Glutamatergic neuron (in vitro differentiated cells): ENCODE results near the gene NDUFAF3. TPM values are rescaled to one million over a fixed set of nuclear protein-coding genes. Genes with fewer than 3 reads are reported as not detected.

Experiments used
- DNase-seq: peaks from one replicate; pipeline ENCODE4 v3.0.0; 2022
- H3K27ac Mint-ChIP-seq: one replicate; pipeline ENCODE4 v1.8.0; 2020; ENCODE audit warnings: mild to moderate bottlenecking, mixed read lengths, inconsistent platforms; ENCODE audit not compliant: unreplicated experiment
- H3K27me3 Mint-ChIP-seq: one replicate; pipeline ENCODE4 v1.8.0; 2020; ENCODE audit warnings: mild to moderate bottlenecking, moderate library complexity, mixed read lengths, inconsistent platforms; ENCODE audit not compliant: unreplicated experiment
- H3K36me3 Mint-ChIP-seq: one replicate; pipeline ENCODE4 v1.8.0; 2020; ENCODE audit warnings: mild to moderate bottlenecking, mixed read lengths, inconsistent platforms; ENCODE audit not compliant: unreplicated experiment
- H3K4me1 Mint-ChIP-seq: one replicate; pipeline ENCODE4 v1.8.0; 2020; ENCODE audit warnings: mild to moderate bottlenecking, low read depth, mixed read lengths, inconsistent platforms; ENCODE audit not compliant: unreplicated experiment
- H3K4me3 Mint-ChIP-seq: one replicate; pipeline ENCODE4 v1.8.0; 2020; ENCODE audit warnings: mild to moderate bottlenecking, mixed read lengths, inconsistent platforms; ENCODE audit not compliant: unreplicated experiment
- H3K9me3 Mint-ChIP-seq: one replicate; pipeline ENCODE4 v1.8.0; 2020; ENCODE audit warnings: mild to moderate bottlenecking, moderate library complexity, mixed read lengths, inconsistent platforms; ENCODE audit not compliant: unreplicated experiment
- total RNA-seq: library from RNA; stranded (reverse); fragmentation: NEBNext Ultra II Directional; extraction: Animal tissue kit (Norgen Biotek cat#: 25700); gene quantifications from one replicate; pipeline ENCODE4 v1.2.1, GENCODE V29; 2021; ENCODE audit not compliant: unreplicated experiment
- TF ChIP-seq, protein P1 (sequence below): fragments of 200-600 bp; sonication (generic); IDR thresholded peaks from one replicate; pipeline ENCODE4 v1.5.0; 2021; ENCODE audit not compliant: partially characterized antibody, unreplicated experiment

Gene NDUFAF3
- total RNA-seq, 1 donor from 2014 or later: 50.6 TPM

DNA sequence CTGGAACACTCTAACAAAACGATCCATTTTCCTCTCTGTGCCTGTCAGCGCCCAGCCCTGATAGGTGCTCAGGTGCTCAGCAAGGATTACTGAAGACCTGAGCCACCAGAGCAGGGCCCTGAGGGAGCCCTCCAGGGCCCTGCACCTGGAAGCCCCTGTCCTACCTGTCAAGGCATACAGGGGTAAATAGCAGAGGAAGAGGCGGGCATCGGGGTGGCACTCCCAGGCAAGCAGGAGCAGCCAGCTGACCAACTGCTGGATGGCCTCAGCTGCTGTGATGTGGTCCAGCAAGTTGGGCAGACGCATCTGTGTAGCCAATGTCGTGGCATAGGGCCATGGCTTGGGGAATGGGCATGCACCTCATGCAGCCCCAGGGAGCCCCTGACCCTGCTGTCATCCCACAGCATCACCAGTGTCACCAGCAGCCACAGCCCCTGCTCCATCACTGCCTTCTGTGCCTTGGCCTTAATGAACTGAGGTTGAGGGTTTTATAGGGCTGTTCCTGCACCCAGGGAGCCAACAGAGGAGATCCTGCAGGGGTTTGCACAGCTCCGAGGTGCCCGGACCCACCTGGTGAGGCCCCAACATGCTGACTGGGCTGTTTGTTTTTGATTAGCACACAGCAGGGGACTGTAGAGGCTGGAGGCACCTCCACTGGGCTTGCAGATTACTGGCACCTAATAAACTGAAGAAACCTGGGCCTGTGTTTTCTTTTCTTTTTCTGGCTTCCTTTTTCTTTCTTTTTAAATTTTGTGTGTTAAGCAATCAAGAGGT is 22.6 kb upstream of the NDUFAF3 start:
- Mint-ChIP-seq H3K27ac (no peak overlapping the region), H3K36me3 (no peaks in the 10 kb centered on the region), H3K4me3 (no peak overlapping the region)

DNA sequence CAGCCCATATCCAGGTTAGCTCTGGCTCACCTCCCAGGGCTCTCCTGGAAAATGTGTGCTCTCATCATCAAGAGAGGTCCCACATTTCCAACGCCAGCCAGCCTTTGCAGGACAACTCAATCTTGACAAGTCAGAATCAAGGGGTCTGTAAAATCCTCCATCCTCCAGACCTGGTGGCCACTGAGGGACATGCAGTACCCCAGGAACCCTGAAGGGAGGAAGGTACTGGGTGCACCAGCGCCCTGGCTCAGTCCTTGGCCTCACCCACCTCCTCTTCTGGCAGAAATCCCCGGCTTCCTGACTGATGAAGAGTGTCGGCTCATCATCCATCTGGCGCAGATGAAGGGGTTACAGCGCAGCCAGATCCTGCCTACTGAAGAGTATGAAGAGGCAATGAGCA is 20.8 kb upstream of the NDUFAF3 start:
- Mint-ChIP-seq H3K4me3 (no peak overlapping the region), H3K4me1 (peaks cover 3% of the 10 kb centered on the region), H3K9me3 (no peaks in the 10 kb centered on the region), H3K27me3 (no peaks in the 10 kb centered on the region), H3K27ac (no peak overlapping the region), H3K36me3 (no peaks in the 10 kb centered on the region)
- no peak for DNase-seq
- TF ChIP-seq, protein P1, sequence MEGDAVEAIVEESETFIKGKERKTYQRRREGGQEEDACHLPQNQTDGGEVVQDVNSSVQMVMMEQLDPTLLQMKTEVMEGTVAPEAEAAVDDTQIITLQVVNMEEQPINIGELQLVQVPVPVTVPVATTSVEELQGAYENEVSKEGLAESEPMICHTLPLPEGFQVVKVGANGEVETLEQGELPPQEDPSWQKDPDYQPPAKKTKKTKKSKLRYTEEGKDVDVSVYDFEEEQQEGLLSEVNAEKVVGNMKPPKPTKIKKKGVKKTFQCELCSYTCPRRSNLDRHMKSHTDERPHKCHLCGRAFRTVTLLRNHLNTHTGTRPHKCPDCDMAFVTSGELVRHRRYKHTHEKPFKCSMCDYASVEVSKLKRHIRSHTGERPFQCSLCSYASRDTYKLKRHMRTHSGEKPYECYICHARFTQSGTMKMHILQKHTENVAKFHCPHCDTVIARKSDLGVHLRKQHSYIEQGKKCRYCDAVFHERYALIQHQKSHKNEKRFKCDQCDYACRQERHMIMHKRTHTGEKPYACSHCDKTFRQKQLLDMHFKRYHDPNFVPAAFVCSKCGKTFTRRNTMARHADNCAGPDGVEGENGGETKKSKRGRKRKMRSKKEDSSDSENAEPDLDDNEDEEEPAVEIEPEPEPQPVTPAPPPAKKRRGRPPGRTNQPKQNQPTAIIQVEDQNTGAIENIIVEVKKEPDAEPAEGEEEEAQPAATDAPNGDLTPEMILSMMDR: no peak

More for the DNA sequence above, 22.6 kb upstream of the NDUFAF3 start:
- Mint-ChIP-seq H3K4me1 (peaks cover 3% of the 10 kb centered on the region), H3K9me3 (no peaks in the 10 kb centered on the region), H3K27me3 (peaks cover 5% of the 10 kb centered on the region)
- no peak for DNase-seq
- TF ChIP-seq, protein P1: no peak

DNA sequence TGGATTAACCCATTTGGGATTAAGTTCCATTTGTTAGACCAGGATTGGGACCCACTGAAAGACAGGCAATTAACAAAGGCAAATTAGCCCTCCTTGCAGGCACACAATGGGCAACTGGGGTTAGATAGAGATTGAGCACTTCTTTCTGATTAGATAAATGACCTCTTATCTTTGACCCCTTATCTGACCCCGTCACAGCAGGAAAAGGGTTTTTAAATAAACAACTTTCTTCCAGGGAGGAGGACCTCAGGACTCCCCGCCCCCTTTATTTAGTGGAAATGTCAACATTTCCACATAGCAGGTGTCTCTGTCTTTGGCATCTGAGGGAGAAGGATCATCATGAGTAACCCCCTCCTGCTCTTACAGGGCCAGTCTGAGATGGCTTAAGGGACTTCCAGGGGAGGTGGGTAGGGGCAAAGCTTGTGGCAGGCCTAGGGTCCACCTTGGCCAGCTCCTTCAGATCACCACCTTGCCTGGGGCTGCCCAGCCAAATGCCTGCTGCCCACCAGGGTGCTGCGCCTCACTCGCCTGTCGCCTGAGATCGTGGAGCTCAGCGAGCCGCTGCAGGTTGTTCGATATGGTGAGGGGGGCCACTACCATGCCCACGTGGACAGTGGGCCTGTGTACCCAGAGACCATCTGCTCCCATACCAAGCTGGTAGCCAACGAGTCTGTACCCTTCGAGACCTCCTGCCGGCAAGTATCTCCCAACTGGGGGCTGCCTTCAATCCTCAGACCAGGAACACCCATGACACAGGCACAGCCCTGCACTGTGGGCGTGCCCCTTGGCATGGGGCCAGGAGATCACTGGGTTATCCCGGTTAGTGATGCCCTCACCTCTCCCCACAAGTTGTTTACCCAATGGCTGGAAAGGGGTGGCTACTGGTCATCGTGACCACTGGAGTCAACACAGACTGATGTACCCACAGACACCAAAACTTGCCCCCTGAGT is 17.3 kb upstream of the NDUFAF3 start:
- TF ChIP-seq, protein P1: no peak
- Mint-ChIP-seq H3K4me3 (no peak overlapping the region), H3K27ac (no peak overlapping the region), H3K36me3 (no peaks in the 10 kb centered on the region), H3K4me1 (peaks cover 10% of the 10 kb centered on the region), H3K9me3 (peaks cover 5% of the 10 kb centered on the region), H3K27me3 (peaks cover 3% of the 10 kb centered on the region)
- no peak for DNase-seq

DNA sequence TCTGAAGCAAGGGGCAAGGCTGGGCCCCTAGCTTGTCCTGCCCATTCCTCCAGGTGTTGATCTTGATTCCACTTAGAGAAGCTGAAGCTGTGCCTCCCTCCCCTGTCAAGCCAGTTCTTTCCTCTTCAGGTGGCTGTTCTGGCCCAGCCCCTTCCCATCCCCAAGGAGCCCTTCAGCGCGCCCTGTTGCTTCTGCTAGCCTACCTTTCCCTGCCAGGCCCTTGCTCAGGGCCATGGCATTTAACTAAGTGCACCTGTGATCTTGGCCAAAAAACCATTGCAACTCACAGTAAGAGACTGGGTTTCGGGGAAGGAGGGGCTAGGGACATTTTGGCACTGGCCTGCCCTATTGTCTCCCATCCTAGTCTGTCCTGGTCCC is 16.6 kb upstream of the NDUFAF3 start:
- H3K9me3 Mint-ChIP-seq: peaks cover 5% of the 10 kb centered on the region
- H3K27me3 Mint-ChIP-seq: peaks cover 3% of the 10 kb centered on the region
- H3K27ac Mint-ChIP-seq: no peak overlapping the region
- no peak overlapping the region for H3K4me3 Mint-ChIP-seq
- DNase-seq: no peak
- TF ChIP-seq, protein P1: no peak
- no peaks in the 10 kb centered on the region for H3K36me3 Mint-ChIP-seq
- H3K4me1 Mint-ChIP-seq: peaks cover 7% of the 10 kb centered on the region
